HCT116 (cell line): ENCODE measurements around the gene EPHB3. TPM values are rescaled to one million over a fixed set of nuclear protein-coding genes. Genes with fewer than 3 reads are reported as not detected.

ENCODE experiments used
- ATAC-seq: fragments of 200-7000 bp; cut with Tn5 transposase; 2 replicates; pipeline ENCODE4 v1.9.1; 2020; ENCODE audit warnings: mild to moderate bottlenecking, moderate library complexity
- BruUV-seq: library from RNA; stranded (reverse); fragments of 400-500 nt; replicated peaks from 2 replicates; lab custom pipeline; 2021; lab: Mats Ljungman, UMichigan
- CTCF ChIA-PET: fragments of 300-600 bp; sonication (Branson Sonifier 250); formaldehyde crosslinking; loops from one replicate; lab custom pipeline; 2021; ENCODE audit warnings: antibody characterized with exemption; lab: Charles Lee
- POLR2A ChIA-PET: fragments of 300-600, 350-600 bp; sonication (Branson Sonifier 250); formaldehyde crosslinking; loops from one replicate; lab custom pipeline; 2021; ENCODE audit warnings: antibody characterized with exemption; lab: Charles Lee
- RAD21 ChIA-PET, 2 experiments: fragments of 300-600 bp; sonication (Branson Sonifier 250); formaldehyde crosslinking; loops; one replicate each; lab custom pipeline; 2023; ENCODE audit warnings: low total read pairs in 2 of 2; ENCODE audit not compliant: uncharacterized antibody in 2 of 2, unreplicated experiment in 2 of 2, low non-redundant PET in 1 of 2; lab: Charles Lee
- DNase-seq: peaks from one replicate; pipeline ENCODE4 v3.0.0-alpha.2; 2010; ENCODE audit warnings: low read depth, low spot score
- H2AFZ ChIP-seq: fragments of 200-600 bp; shearing (Covaris generic), sonication (generic); 2 replicates; pipeline ENCODE4 v1.6.1; 2017; ENCODE audit warnings: low read depth, mixed run types, mixed read lengths, antibody characterized with exemption, low read length; ENCODE audit not compliant: poor library complexity, severe bottlenecking
- H3K27ac ChIP-seq: 2 replicates; pipeline ENCODE4 v1.5.1; 2012; ENCODE audit warnings: low read depth, low read length
- H3K27me3 ChIP-seq: fragments of 200-600 bp; sonication (generic); 2 replicates; pipeline ENCODE4 v1.6.1; 2016; ENCODE audit warnings: mixed run types, low read length, mixed read lengths; ENCODE audit not compliant: insufficient read depth
- H3K36me3 ChIP-seq, 2 experiments: fragments of 200-500 bp in 1 of 2; fragments of 200-600 bp in 1 of 2; sonication (Bioruptor generic) in 1 of 2; sonication (generic) in 1 of 2; 2 replicates each; pipeline versions ENCODE4 v1.5.1 to v1.6.1; 2014 to 2016; ENCODE audit warnings: low read length in 2 of 2, inconsistent platforms in 1 of 2, mixed read lengths in 1 of 2, mixed run types in 1 of 2; ENCODE audit not compliant: insufficient read depth in 2 of 2, control insufficient read depth in 1 of 2
- H3K4me1 ChIP-seq, 2 experiments: fragments of 200-600 bp in 1 of 2; sonication (generic) in 1 of 2; 2 replicates each; pipeline versions ENCODE4 v1.5.1 to v1.6.1; 2012 to 2017; ENCODE audit warnings: low read length in 2 of 2, inconsistent platforms in 1 of 2, mild to moderate bottlenecking in 1 of 2, mixed read lengths in 1 of 2, mixed run types in 1 of 2, moderate library complexity in 1 of 2; ENCODE audit not compliant: insufficient read depth in 2 of 2, control insufficient read depth in 1 of 2
- H3K4me2 ChIP-seq: fragments of 200-600 bp; sonication (generic); 2 replicates; pipeline ENCODE4 v1.6.1; 2017; ENCODE audit warnings: mixed run types, low read length, mixed read lengths
- H3K4me3 ChIP-seq, 2 experiments: fragments of 200-600 bp in 1 of 2; sonication (generic) in 1 of 2; replicated peaks in 1 of 2; 2 replicates each; pipeline ENCODE4 v1.5.1; 2011 to 2016; ENCODE audit warnings: low read length in 2 of 2, control low read depth in 1 of 2, low read depth in 1 of 2, mild to moderate bottlenecking in 1 of 2, mixed read lengths in 1 of 2, mixed run types in 1 of 2
- H3K79me2 ChIP-seq: fragments of 200-600 bp; sonication (generic); 2 replicates; pipeline ENCODE4 v1.6.1; 2017; ENCODE audit warnings: mild to moderate bottlenecking, mixed run types, low read length, moderate library complexity, mixed read lengths; ENCODE audit not compliant: insufficient read depth
- H3K9ac ChIP-seq: fragments of 200-600 bp; sonication (generic); 2 replicates; pipeline ENCODE4 v1.6.1; 2016; ENCODE audit warnings: low read length, mixed read lengths
- H3K9me2 ChIP-seq: fragments of 200-600 bp; sonication (generic), shearing (Covaris generic); 2 replicates; pipeline ENCODE4 v1.6.1; 2017; ENCODE audit warnings: mixed run types, mild to moderate bottlenecking, moderate library complexity; ENCODE audit not compliant: insufficient read depth
- H3K9me3 ChIP-seq, 2 experiments: fragments of 200-500 bp in 1 of 2; fragments of 200-600 bp in 1 of 2; sonication (Bioruptor generic) in 1 of 2; sonication (generic) in 1 of 2; 2 replicates each; pipeline ENCODE4 v1.6.1; 2014 to 2017; ENCODE audit warnings: low read length in 2 of 2, mixed read lengths in 2 of 2, inconsistent platforms in 1 of 2, low read depth in 1 of 2, mild to moderate bottlenecking in 1 of 2, mixed run types in 1 of 2, moderate library complexity in 1 of 2; ENCODE audit not compliant: control insufficient read depth in 1 of 2, insufficient read depth in 1 of 2
- H4K20me1 ChIP-seq: fragments of 200-600 bp; sonication (generic), shearing (Covaris generic); 2 replicates; pipeline ENCODE4 v1.6.1; 2017; ENCODE audit warnings: mixed run types, mild to moderate bottlenecking, moderate library complexity; ENCODE audit not compliant: insufficient read depth
- CEBPB ChIP-seq: IDR thresholded peaks from 2 replicates; pipeline ENCODE4 v1.6.1; 2012; ENCODE audit warnings: low read depth
- CTCF ChIP-seq, 3 experiments: fragments of 200-600 bp in 1 of 3; sonication (generic) in 1 of 3; IDR thresholded peaks in 2 of 3; conservative IDR thresholded peaks in 1 of 3; 2 replicates each; pipeline ENCODE4 v1.5.1; 2012 to 2017; ENCODE audit warnings: low read depth in 2 of 3, low read length in 2 of 3, antibody characterized with exemption in 1 of 3, borderline replicate concordance in 1 of 3, control low read depth in 1 of 3, mild to moderate bottlenecking in 1 of 3, mixed read lengths in 1 of 3, mixed run types in 1 of 3, moderate library complexity in 1 of 3; ENCODE audit not compliant: insufficient read depth in 1 of 3
- ELF1 ChIP-seq: IDR thresholded peaks from 2 replicates; pipeline ENCODE4 v1.6.1; 2012; ENCODE audit warnings: low read depth, borderline replicate concordance
- EZH2 ChIP-seq: fragments of 200-600 bp; sonication (generic); IDR thresholded peaks from 2 replicates; pipeline ENCODE4 v1.6.1; 2017; ENCODE audit warnings: antibody characterized with exemption, mixed run types
- EZH2phosphoT487 ChIP-seq: fragments of 200-600 bp; IDR thresholded peaks from 2 replicates; pipeline ENCODE4 v1.6.1; 2018; ENCODE audit warnings: antibody characterized with exemption, borderline replicate concordance
- FOSL1 ChIP-seq: IDR thresholded peaks from 2 replicates; pipeline ENCODE4 v1.6.1; 2012; ENCODE audit warnings: low read depth
- JUND ChIP-seq: IDR thresholded peaks from 2 replicates; pipeline ENCODE4 v1.6.1; 2012
- POLR2A ChIP-seq: IDR thresholded peaks from 2 replicates; pipeline ENCODE4 v1.7.0; 2011; ENCODE audit warnings: borderline replicate concordance; ENCODE audit not compliant: insufficient read depth, insufficient read length; ENCODE audit errors: extremely low read depth
- POLR2AphosphoS5 ChIP-seq: IDR thresholded peaks from 2 replicates; pipeline ENCODE4 v1.6.1; 2011; ENCODE audit warnings: mild to moderate bottlenecking, low read depth, low read length, moderate library complexity
- SRF ChIP-seq: IDR thresholded peaks from 2 replicates; pipeline ENCODE4 v1.6.1; 2012; ENCODE audit warnings: low read depth
- TCF7L2 ChIP-seq: IDR thresholded peaks from 2 replicates; pipeline ENCODE4 v1.7.0; 2011; ENCODE audit warnings: borderline replicate concordance, inconsistent platforms; ENCODE audit not compliant: insufficient read depth, insufficient read length; ENCODE audit errors: extremely low read depth
- YY1 ChIP-seq: IDR thresholded peaks from 2 replicates; pipeline ENCODE4 v1.6.1; 2011; ENCODE audit warnings: low read length, low read depth, moderate library complexity, mild to moderate bottlenecking; ENCODE audit not compliant: insufficient replicate concordance; ENCODE audit errors: extremely low read depth
- ZBTB33 ChIP-seq: IDR thresholded peaks from 2 replicates; pipeline ENCODE4 v1.6.1; 2011; ENCODE audit warnings: mild to moderate bottlenecking, low read length, moderate library complexity; ENCODE audit not compliant: insufficient replicate concordance; ENCODE audit errors: extremely low read depth
- ZNF274 ChIP-seq: fragments of 200-500 bp; sonication (Bioruptor generic); IDR thresholded peaks from 2 replicates; pipeline ENCODE4 v1.6.1; 2014; ENCODE audit warnings: mild to moderate bottlenecking, low read depth, low read length, inconsistent platforms
- intact Hi-C: fragments of 100-400 bp; cut with micrococcal nuclease; formaldehyde crosslinking; loops from 2 replicates; pipeline ENCODE4 v1.10.0; 2022
- total RNA-seq: library from RNA; stranded (reverse); gene quantifications from one replicate; pipeline ENCODE4 v1.2.1, GENCODE V29; 2021; ENCODE audit not compliant: unreplicated experiment

EPHB3 gene
- total RNA-seq, 1 experiment from 2014 or later: 6.5 TPM

GRCh38 chr3:184560531-184560930, 1.1 kb upstream of the EPHB3 start:
- H3K27me3 ChIP-seq: no peaks in the 10 kb centered on the region
- no peak overlapping the region for H3K27ac ChIP-seq
- CTCF ChIA-PET: interaction anchor here (0.6 to 1.8 kb wide), 18 partner anchors 13 to 314 kb away, joined by 3 to 42 read pairs (median 5); no protein-coding TSS in a partner anchor

More at GRCh38 chr3:184560531-184560930, 1.1 kb upstream of the EPHB3 start:
- DNase-seq (no peak), ATAC-seq (no peak)
- RAD21 ChIA-PET: interaction anchor here (0.9 to 2.0 kb wide), 11 partner anchors 166 to 248 kb away, joined by 3 to 16 read pairs (median 5); no protein-coding TSS in a partner anchor
- POLR2A ChIA-PET: interaction anchor here (1.2 to 1.4 kb wide), 4 partner anchors 33 to 248 kb away, joined by 3 to 5 read pairs (median 3); no protein-coding TSS in a partner anchor
- Histone ChIP-seq H3K4me2 (peak overlapping the region; percentile 63), H3K9me3 (no peaks in the 10 kb centered on the region), H3K4me3 (0 out of 4 replicates have a peak overlapping the region, but pooled peaks of 1 of the 2 experiments have one; percentile 42), H3K79me2 (peaks cover 3% of the 10 kb centered on the region; the same call in 1 of the 2 replicates), H3K9ac (no peak overlapping the region), H3K4me1 (peaks cover 11 to 21% of the 10 kb centered on the region in 2 experiments), H4K20me1 (no peaks in the 10 kb centered on the region), H3K36me3 (no peaks in the 10 kb centered on the region), H2AFZ (peak overlapping the region; percentile 77), H3K9me2 (no peaks in the 10 kb centered on the region)
- intact Hi-C loops: no loop called here
- no TSS peak for BruUV-seq
- no peak for TF ChIP-seq YY1
- no peak for TF ChIP-seq CTCF (IDR thresholded peaks at IDR 0.05 in 2 of 3, conservative IDR thresholded peaks at IDR 0.05 in 1 of 3; ENCODE audit: borderline replicate concordance in 1 of 3, insufficient read depth in 1 of 3, low read depth in 2 of 3, low read length in 2 of 3)
- no peak for TF ChIP-seq ELF1
- no peak for TF ChIP-seq SRF
- no peak for TF ChIP-seq POLR2A
- TF ChIP-seq EZH2phosphoT487: no peak
- TF ChIP-seq EZH2: no peak
- TF ChIP-seq POLR2AphosphoS5: no peak
- no peak for TF ChIP-seq ZBTB33
- TF ChIP-seq TCF7L2: no peak
- no peak for TF ChIP-seq ZNF274
- TF ChIP-seq JUND: no peak
- TF ChIP-seq FOSL1: no peak
- no peak for TF ChIP-seq CEBPB
